IMR-90 (cell line): ENCODE measurements around the gene RASSF5. TPM values are rescaled to one million over a fixed set of nuclear protein-coding genes. Genes with fewer than 3 reads are reported as not detected.

Experiments used
- ATAC-seq: fragments of 200-7000 bp; cut with Tn5 transposase; 2 replicates; pipeline ENCODE4 v1.9.1; 2020; ENCODE audit warnings: low read depth, mild to moderate bottlenecking, moderate library complexity
- BruUV-seq: library from RNA; stranded (reverse); fragments of 400-500 nt; replicated peaks from 2 replicates; lab custom pipeline; 2021; lab: Mats Ljungman, UMichigan
- CTCF ChIA-PET: fragments of 300-600 bp; formaldehyde crosslinking; extraction: SDS; loops from one replicate; lab custom pipeline; 2021; ENCODE audit warnings: antibody characterized with exemption; lab: Yijun Ruan, JAX
- POLR2A ChIA-PET: fragments of 300-600 bp; sonication (Branson Sonifier 250); formaldehyde crosslinking; loops from one replicate; lab custom pipeline; 2022; ENCODE audit warnings: antibody characterized with exemption; ENCODE audit not compliant: unreplicated experiment; lab: Charles Lee
- DNase-seq: peaks from one replicate; pipeline ENCODE4 v3.0.0; 2013
- H2AFZ ChIP-seq: replicated peaks from 2 replicates; pipeline ENCODE3; 2013; ENCODE audit warnings: low read length, mild to moderate bottlenecking; ENCODE audit not compliant: poor library complexity
- H2AK5ac ChIP-seq: 2 replicates; pipeline ENCODE4 v1.6.1; 2013; ENCODE audit warnings: low read depth, low read length, inconsistent platforms
- H2AK9ac ChIP-seq: replicated peaks from 2 replicates; pipeline ENCODE3; 2013; ENCODE audit warnings: mild to moderate bottlenecking, low read depth, low read length, moderate library complexity; ENCODE audit not compliant: poor library complexity
- H2BK120ac ChIP-seq: 2 replicates; pipeline ENCODE4 v1.6.1; 2013; ENCODE audit warnings: low read depth, low read length, inconsistent platforms
- H2BK15ac ChIP-seq: 3 replicates; pipeline ENCODE4 v1.6.1; 2013; ENCODE audit warnings: low read depth, low read length, inconsistent platforms
- H2BK20ac ChIP-seq: 2 replicates; pipeline ENCODE4 v1.6.1; 2013; ENCODE audit warnings: low read depth, mild to moderate bottlenecking, inconsistent platforms, low read length, moderate library complexity
- H2BK5ac ChIP-seq: 2 replicates; pipeline ENCODE4 v1.6.1; 2013; ENCODE audit warnings: mild to moderate bottlenecking, low read depth, low read length, inconsistent platforms; ENCODE audit not compliant: poor library complexity, severe bottlenecking
- H3K14ac ChIP-seq: replicated peaks from 2 replicates; pipeline ENCODE4 v1.6.1; 2013; ENCODE audit warnings: low read depth, low read length, inconsistent platforms
- H3K18ac ChIP-seq: 2 replicates; pipeline ENCODE4 v1.6.1; 2013; ENCODE audit warnings: low read depth, low read length, control low read depth
- H3K23ac ChIP-seq: 2 replicates; pipeline ENCODE4 v1.6.1; 2013; ENCODE audit warnings: low read depth, low read length, inconsistent platforms
- H3K27ac ChIP-seq: 2 replicates; pipeline ENCODE4 v1.5.1; 2013; ENCODE audit warnings: mild to moderate bottlenecking, control low read depth, low read length; ENCODE audit not compliant: insufficient read depth
- H3K27me3 ChIP-seq: 2 replicates; pipeline ENCODE4 v1.6.1; 2013; ENCODE audit warnings: low read length; ENCODE audit not compliant: control insufficient read depth, insufficient read depth
- H3K36me3 ChIP-seq: 2 replicates; pipeline ENCODE4 v1.6.1; 2013; ENCODE audit warnings: low read length, mixed read lengths; ENCODE audit not compliant: control insufficient read depth, insufficient read depth
- H3K4ac ChIP-seq: 2 replicates; pipeline ENCODE4 v1.6.1; 2013; ENCODE audit warnings: low read depth, low read length, inconsistent platforms
- H3K4me1 ChIP-seq: 2 replicates; pipeline ENCODE4 v1.6.1; 2013; ENCODE audit warnings: low read length, mixed read lengths; ENCODE audit not compliant: control insufficient read depth, insufficient read depth
- H3K4me2 ChIP-seq: 2 replicates; pipeline ENCODE4 v1.6.1; 2013; ENCODE audit warnings: low read depth, mild to moderate bottlenecking, control low read depth, low read length, moderate library complexity
- H3K4me3 ChIP-seq: 2 replicates; pipeline ENCODE4 v1.5.1; 2013; ENCODE audit warnings: low read depth, mild to moderate bottlenecking, control low read depth, low read length, moderate library complexity; ENCODE audit not compliant: insufficient read depth
- H3K56ac ChIP-seq: 2 replicates; pipeline ENCODE4 v1.6.1; 2013; ENCODE audit warnings: low read length, inconsistent platforms; ENCODE audit not compliant: insufficient read depth; ENCODE audit errors: extremely low read depth
- H3K79me1 ChIP-seq, 2 experiments: 2 replicates each; pipeline ENCODE4 v1.6.1; 2013; ENCODE audit warnings: low read length in 2 of 2, inconsistent platforms in 1 of 2, low read depth in 1 of 2
- H3K9ac ChIP-seq: 2 replicates; pipeline ENCODE4 v1.6.1; 2013; ENCODE audit warnings: low read depth, low read length, control low read depth
- H3K9me1 ChIP-seq: 2 replicates; pipeline ENCODE4 v1.6.1; 2013; ENCODE audit warnings: low read length, inconsistent platforms; ENCODE audit not compliant: insufficient read depth
- H3K9me3 ChIP-seq: 2 replicates; pipeline ENCODE4 v1.6.1; 2013; ENCODE audit warnings: low read length; ENCODE audit not compliant: control insufficient read depth, insufficient read depth
- H4K20me1 ChIP-seq: 2 replicates; pipeline ENCODE4 v1.6.1; 2013; ENCODE audit warnings: low read length, inconsistent platforms; ENCODE audit not compliant: insufficient read depth
- H4K5ac ChIP-seq: 2 replicates; pipeline ENCODE4 v1.6.1; 2013; ENCODE audit warnings: mild to moderate bottlenecking, low read depth, low read length, control low read depth
- H4K8ac ChIP-seq, 2 experiments: 2 replicates each; pipeline ENCODE4 v1.6.1; 2013; ENCODE audit warnings: low read depth in 2 of 2, low read length in 2 of 2, control low read depth in 1 of 2, inconsistent platforms in 1 of 2
- H4K91ac ChIP-seq: 2 replicates; pipeline ENCODE4 v1.6.1; 2013; ENCODE audit warnings: low read depth, low read length, inconsistent platforms; ENCODE audit not compliant: insufficient read depth
- BHLHE40 ChIP-seq: fragments of 150-350 bp; IDR thresholded peaks from 2 replicates; pipeline ENCODE4 v1.6.1; 2016; ENCODE audit warnings: mild to moderate bottlenecking, low read depth, low read length
- NFE2L2 ChIP-seq: fragments of 150-350 bp; IDR thresholded peaks from 2 replicates; pipeline ENCODE4 v1.6.1; 2016; ENCODE audit warnings: low read depth, mild to moderate bottlenecking, low read length
- RFX5 ChIP-seq: IDR thresholded peaks from 2 replicates; pipeline ENCODE4 v1.8.0; 2012; ENCODE audit warnings: low read depth, mild to moderate bottlenecking, low read length, moderate library complexity
- WGBS, 2 experiments: methylation state at CpG; one replicate each; pipeline versions ENCODE4 v1.1.5 to v1.1.7; 2013; ENCODE audit warnings: missing lambda C conversion rate in 2 of 2; ENCODE audit not compliant: insufficient read length in 1 of 2; ENCODE audit errors: extremely low coverage in 2 of 2; 5-methylcytosine and 5-hydroxymethylcytosine counted together
- dilution Hi-C: fragments of 300-500 bp; cut with HindIII; formaldehyde crosslinking; loops from one replicate; pipeline ENCODE4 v1.14.3; 2018; ENCODE audit warnings: low sequenced_read_pairs; ENCODE audit not compliant: unreplicated experiment
- in situ Hi-C: fragments of 300-500 bp; cut with MboI; formaldehyde crosslinking; loops from 3 replicates; pipeline ENCODE4 v1.14.3; 2019; ENCODE audit warnings: low sequenced_read_pairs, inconsistent platforms, mixed read lengths
- intact Hi-C: fragments of 100-400 bp; cut with micrococcal nuclease; formaldehyde crosslinking; loops from 2 replicates; pipeline ENCODE4 v1.10.0; 2022
- polyA plus RNA-seq, 3 experiments: library from polyadenylated mRNA; depleted of rRNA; stranded (reverse); fragments of >200 nt; gene quantifications; 2 replicates each; pipeline ENCODE4 v1.2.3, GENCODE V29; 2012; ENCODE audit warnings: low replicate concordance in 1 of 3
- total RNA-seq: library from RNA; depleted of rRNA; stranded (reverse); fragments of >200 nt; gene quantifications from 2 replicates; pipeline ENCODE4 v1.2.3, GENCODE V29; 2012

The RASSF5 gene
- total and polyA plus RNA-seq, 2 of the 4 experiments (the other 2 are of a cell fraction), result 0.18 to 1.1 TPM

DNA sequence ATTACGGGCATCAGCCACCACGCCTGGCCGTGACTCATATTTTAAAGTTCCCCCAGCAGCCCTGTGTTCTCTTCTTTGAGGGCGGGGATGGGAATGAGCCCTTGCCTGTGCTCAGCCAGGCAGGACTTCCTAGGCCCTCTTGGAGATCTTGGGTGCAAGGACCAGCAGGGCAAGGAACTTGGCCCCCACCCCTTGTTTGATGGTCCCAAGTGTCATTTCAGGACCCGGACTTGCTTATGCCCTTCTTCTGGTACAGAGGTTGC lies 9.3 kb downstream of the RASSF5 start:
- H3K4me1 ChIP-seq, result peaks cover 15% of the 10 kb centered on the region
- no peak overlapping the region for H4K8ac ChIP-seq
- H2AK5ac ChIP-seq, result no peak overlapping the region
- no peak overlapping the region for H3K56ac ChIP-seq
- peaks cover 10% of the 10 kb centered on the region; the same call in 1 of the 2 replicates for H3K9me1 ChIP-seq
- ChIA-PET POLR2A (no interaction called here), CTCF (interaction anchor here (0.7 kb wide), 1 partner anchor 117 kb away, joined by 4 read pairs; no protein-coding TSS in a partner anchor)
- H3K9ac ChIP-seq, result no peak overlapping the region
- no peak overlapping the region for H2BK20ac ChIP-seq
- DNase-seq (no peak), ATAC-seq (no peak)
- in situ Hi-C loops (no loop called here), dilution Hi-C loops (no loop called here), intact Hi-C loops (no loop called here)
- H4K5ac ChIP-seq, result no peak overlapping the region
- H3K27ac ChIP-seq, result no peak overlapping the region
- H3K14ac ChIP-seq, result no peak overlapping the region
- H3K4me3 ChIP-seq, result no peak overlapping the region
- H3K4ac ChIP-seq, result no peak overlapping the region
- H4K20me1 ChIP-seq, result no peaks in the 10 kb centered on the region
- 100% methylated on average over 3 of the region's 5 CpGs; no CpG with 5 or more reads in 1 of the 2 experiments for WGBS, 2 experiments
- peaks cover 2% of the 10 kb centered on the region; the same call in 1 of the 2 replicates for H3K27me3 ChIP-seq
- H2AFZ ChIP-seq, result no peak overlapping the region
- H3K4me2 ChIP-seq, result no peak overlapping the region
- H3K23ac ChIP-seq, result no peak overlapping the region
- no peak overlapping the region for H2BK120ac ChIP-seq
- H3K36me3 ChIP-seq, result no peaks in the 10 kb centered on the region
- no peak overlapping the region for H4K91ac ChIP-seq
- no peak overlapping the region for H2AK9ac ChIP-seq
- BruUV-seq, result no TSS peak
- no peak overlapping the region for H2BK5ac ChIP-seq
- no peak for TF ChIP-seq NFE2L2
- no peak for TF ChIP-seq BHLHE40
- no peak for TF ChIP-seq RFX5
- H3K9me3 ChIP-seq, result no peaks in the 10 kb centered on the region
- no peak overlapping the region for H2BK15ac ChIP-seq
- peaks cover 0 to 7% of the 10 kb centered on the region in 2 experiments; a peak in 1 of 4 replicates for H3K79me1 ChIP-seq
- H3K18ac ChIP-seq, result no peak overlapping the region
